PC-3 (cell line): ENCODE results near the gene ELMO2.

Experiments used
- CTCF ChIP-seq: fragments of 300-600 bp; sonication (generic); conservative IDR thresholded peaks from 2 replicates; pipeline ENCODE4 v1.5.1; 2017; ENCODE audit warnings: antibody characterized with exemption, low read depth, mild to moderate bottlenecking, low read length
- EZH2 ChIP-seq: fragments of 300-600 bp; sonication (generic); IDR thresholded peaks from one replicate; pipeline ENCODE4 v1.6.1; 2017; ENCODE audit warnings: antibody characterized with exemption, mild to moderate bottlenecking, low read length; ENCODE audit not compliant: unreplicated experiment
- EZH2phosphoT487 ChIP-seq: fragments of 300-600 bp; sonication (generic); IDR thresholded peaks from 2 replicates; pipeline ENCODE4 v1.6.1; 2018; ENCODE audit warnings: mild to moderate bottlenecking, antibody characterized with exemption, low read length, borderline replicate concordance

DNA sequence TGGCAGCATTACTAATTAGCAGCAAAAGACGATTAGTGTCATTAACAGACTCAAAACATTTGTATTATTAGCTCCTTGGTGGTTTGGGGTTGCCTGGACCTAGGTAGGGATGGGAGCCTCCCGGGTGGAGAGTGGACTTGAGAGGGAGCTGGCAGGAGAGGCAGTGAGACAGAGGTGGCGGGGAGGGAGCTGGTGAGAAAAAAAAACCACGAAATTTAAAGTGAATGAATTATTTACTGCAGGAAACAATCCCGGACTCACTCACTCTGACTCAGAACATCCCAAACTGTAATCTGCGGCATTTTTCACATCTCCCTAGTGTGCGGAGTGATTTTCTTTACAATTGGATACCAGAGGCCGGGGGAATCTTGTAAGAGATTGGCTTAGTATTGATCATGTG is 83.8 kb downstream of the ELMO2 start:
- TF ChIP-seq CTCF, result no peak
- no peak for TF ChIP-seq EZH2
- TF ChIP-seq EZH2phosphoT487, result no peak
